NB4 (cell line): ENCODE data around the gene NDC1.
"Not testable (repeated sequence)": the region's sequence is repeated elsewhere in the genome, so short reads cannot be mapped to it uniquely, and the experiment has no call there.

Experiments used
- CTCF ChIP-seq: IDR thresholded peaks from one replicate; pipeline ENCODE4 v1.5.1; 2012; ENCODE audit warnings: low read depth, low read length
- MAX ChIP-seq: IDR thresholded peaks from 2 replicates; pipeline ENCODE4 v1.6.1; 2011; ENCODE audit warnings: low read depth, low read length
- MYC ChIP-seq: IDR thresholded peaks from 2 replicates; pipeline ENCODE4 v1.6.1; 2011; ENCODE audit warnings: low read depth, low read length
- POLR2A ChIP-seq: IDR thresholded peaks from 2 replicates; pipeline ENCODE4 v1.6.1; 2011; ENCODE audit warnings: mild to moderate bottlenecking; ENCODE audit not compliant: insufficient read length; ENCODE audit errors: extremely low read depth

GRCh38 chr1:53881853-53882252 is 43.8 kb upstream of the NDC1 start:
- TF ChIP-seq CTCF, MAX, POLR2A, MYC: not testable (repeated sequence)
